G401.6 (cell line): Measurements from ENCODE around the gene GLRA1.
"Not testable (repeated sequence)": the region's sequence is repeated elsewhere in the genome, so short reads cannot be mapped to it uniquely, and the experiment has no call there.

ENCODE experiments used
- FAIRE-seq: peaks from 2 replicates; lab custom pipeline; 2012; peaks lifted over from hg19 to GRCh38; lab: Jason Lieb, UNC

GLRA1 gene

DNA sequence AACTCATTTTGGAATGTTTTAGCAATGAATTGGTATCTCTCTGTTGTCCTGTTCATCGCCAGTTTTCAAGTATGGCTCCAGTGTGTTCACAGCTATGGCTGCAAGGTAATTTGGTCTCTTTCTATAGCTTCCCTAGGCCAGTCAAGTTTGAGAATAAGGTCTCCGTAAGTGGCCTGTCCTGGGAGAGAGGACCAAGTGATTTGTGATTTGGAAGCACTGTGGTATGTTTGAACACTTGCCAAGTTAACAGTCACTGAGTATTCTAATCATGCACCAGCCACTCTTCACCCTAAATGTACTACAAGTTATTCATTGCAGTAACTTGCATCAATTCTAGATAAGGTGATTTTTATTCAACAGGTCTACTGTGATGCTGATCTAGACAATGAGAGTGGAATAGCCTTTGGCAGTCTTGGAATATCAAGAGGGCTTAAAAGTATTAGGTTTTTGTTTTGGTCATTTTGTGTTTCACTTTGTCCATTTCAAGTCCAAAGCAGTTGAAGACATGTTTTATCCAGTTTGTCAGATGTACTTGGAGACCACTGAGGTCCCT is 111.8 kb downstream of the GLRA1 start:
- FAIRE-seq: no peak

- FAIRE-seq: no peak
These were observed 112.9 kb downstream of the GLRA1 start for GRCh38 chr5:151811593-151812321.

- FAIRE-seq: no peak
These were observed 113.8 kb downstream of the GLRA1 start for GRCh38 chr5:151810897-151811296.

DNA sequence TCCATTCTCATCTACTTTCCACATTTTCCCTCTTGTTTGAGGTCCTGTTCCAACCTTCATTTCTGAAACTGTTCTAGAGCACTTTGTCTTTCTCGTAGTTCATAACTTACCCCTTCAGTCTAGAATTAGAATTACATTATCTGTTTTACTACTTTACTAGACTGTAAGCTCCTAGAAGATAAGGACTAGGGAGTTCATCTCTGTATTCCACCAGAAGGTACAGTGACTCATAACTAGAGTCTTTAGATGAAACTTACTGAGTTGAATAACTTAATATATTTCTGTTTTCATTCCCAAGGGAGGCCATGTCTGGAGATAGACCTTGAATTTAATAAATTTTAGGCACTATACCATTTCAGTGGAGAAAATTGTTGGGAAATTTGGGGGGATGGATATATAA is 114.2 kb downstream of the GLRA1 start:
- FAIRE-seq: no peak

- FAIRE-seq: no peak
These were observed 116.0 kb downstream of the GLRA1 start for GRCh38 chr5:151808451-151809169.

DNA sequence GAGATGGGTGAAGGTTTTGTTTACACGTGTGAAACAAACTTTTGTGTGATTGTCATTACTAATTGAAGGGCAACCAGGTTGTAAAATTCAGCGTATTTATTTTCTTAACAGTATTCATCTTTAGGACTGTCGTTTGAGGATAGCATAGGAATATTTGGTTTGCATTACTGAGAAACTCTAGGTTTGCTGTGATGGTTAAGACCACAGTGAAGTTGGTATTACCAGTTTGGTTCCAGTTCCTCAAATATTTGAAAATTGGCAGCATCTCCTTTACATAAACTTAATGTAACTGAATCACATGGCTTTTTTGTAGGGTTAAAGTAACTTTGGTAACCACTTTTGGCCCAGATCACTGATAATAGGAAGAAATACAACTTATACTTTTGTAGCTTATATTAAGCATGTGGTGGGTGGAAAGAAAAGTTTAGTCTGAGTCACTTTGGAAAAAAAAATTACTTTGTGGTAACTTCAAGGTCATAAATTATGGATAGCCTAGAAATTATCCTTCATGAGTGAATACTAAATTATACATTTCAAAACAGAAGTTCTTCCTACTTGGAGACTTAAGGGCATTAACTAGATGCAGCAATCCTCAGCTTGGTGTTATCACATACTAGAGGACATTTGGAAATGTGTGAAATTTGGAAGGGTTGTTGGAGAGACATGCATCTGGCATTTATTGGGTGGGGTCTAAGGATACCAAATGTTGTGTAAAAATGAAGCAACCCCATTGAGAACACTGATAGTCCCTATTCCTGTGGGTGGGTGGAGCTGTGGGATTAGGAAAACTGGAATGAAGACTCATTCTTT is 119.0 kb downstream of the GLRA1 start:
- FAIRE-seq: peak; percentile 19

GRCh38 chr5:151800532-151800931 is 124.1 kb downstream of the GLRA1 start:
- FAIRE-seq: no peak

- no peak for FAIRE-seq
These were observed 125.2 kb downstream of the GLRA1 start for GRCh38 chr5:151799407-151799806.

GRCh38 chr5:151798674-151799073 is 126.0 kb downstream of the GLRA1 start:
- no peak for FAIRE-seq

- no peak for FAIRE-seq
These were observed 129.2 kb downstream of the GLRA1 start for GRCh38 chr5:151795426-151795825.

GRCh38 chr5:151793358-151793757 is 131.3 kb downstream of the GLRA1 start:
- FAIRE-seq: no peak

DNA sequence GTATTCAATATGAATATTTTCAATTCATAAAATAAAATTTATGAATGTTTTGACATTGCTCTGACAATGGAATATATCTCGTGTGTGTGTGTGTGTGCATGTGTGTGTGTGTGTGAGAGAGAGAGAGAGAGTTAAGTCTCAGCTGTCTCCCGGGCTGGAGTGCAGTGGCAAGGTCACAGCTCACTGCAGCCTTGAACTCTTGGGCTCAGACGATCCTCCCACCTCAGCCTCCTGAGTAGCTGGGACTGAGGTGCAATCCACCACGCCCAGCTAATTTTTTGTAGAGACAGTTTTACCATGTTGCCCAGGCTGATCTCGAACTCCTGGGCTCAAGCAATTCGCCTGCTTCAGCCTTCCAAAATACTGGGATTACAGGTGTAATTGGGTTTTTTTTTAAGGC is 136.8 kb downstream of the GLRA1 start:
- FAIRE-seq: no peak

DNA sequence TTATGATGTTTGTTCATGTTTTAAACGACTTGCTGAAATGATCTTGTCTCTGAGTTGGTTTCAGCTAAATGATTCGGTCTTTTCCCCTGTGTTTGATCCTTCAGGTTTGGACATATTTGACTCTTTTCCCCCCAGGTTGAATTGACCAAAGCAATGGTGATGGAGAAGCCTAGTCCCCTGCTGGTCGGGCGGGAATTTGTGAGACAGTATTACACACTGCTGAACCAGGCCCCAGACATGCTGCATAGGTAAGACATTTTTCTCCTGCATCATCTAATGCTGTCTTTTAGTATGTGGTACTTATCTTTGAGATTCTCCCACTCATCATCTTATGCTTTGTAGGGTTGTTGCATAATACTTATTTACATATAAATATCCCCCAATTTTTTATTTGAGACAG is 138.2 kb downstream of the GLRA1 start:
- FAIRE-seq: no peak

DNA sequence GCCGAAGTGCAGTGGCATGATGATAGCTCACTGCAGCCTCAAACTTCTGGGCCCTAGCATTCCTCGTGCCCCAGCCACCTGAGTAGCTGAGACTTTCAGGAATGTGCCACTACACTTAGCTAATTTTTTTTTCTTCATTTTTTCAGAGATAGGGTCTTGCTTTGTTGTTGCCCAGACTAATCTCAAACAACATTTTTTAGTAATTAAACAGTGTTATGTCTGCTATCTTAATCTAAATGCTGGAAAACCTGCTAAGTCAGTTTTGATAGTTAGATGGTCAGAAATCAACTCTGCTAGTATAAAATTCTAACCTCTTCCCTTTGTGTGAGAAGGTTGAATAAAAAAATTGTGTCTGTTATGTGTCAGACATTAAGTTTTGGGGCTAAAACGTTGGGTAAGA is 140.5 kb downstream of the GLRA1 start:
- FAIRE-seq: no peak

- FAIRE-seq: not testable (repeated sequence)
These were observed 141.0 kb downstream of the GLRA1 start for GRCh38 chr5:151783664-151784063.

- no peak for FAIRE-seq
These were observed 143.4 kb downstream of the GLRA1 start for GRCh38 chr5:151781201-151781600.

- no peak for FAIRE-seq
These were observed 144.3 kb downstream of the GLRA1 start for GRCh38 chr5:151780348-151780747.

DNA sequence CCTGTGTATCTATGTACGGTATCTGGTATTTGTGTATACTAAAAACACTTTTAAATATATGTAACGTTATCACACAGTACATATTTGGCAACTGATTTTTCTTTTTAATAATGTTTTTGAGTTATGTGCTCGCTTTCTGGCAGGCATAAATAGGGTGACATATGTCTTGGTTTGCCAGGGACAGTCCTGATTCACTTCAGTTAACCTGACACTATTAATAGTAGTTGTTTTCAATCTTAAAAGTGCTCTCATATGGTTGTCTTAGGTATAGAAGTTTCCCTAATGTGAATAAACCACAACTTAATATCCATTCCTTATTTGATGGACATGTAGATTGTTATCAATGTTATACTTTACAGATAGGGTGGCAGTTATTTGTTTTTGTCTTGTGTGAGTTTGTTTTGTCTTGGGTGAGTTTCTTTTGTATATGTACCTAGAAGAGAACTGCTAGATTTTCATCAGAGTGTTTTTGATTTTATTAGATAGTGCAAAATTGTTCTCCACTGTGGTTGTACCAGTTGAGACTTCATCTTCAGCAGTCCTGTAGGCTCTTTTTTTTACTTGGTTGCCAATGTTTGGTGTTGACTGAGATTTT is 145.0 kb downstream of the GLRA1 start:
- peak; percentile 11 for FAIRE-seq

DNA sequence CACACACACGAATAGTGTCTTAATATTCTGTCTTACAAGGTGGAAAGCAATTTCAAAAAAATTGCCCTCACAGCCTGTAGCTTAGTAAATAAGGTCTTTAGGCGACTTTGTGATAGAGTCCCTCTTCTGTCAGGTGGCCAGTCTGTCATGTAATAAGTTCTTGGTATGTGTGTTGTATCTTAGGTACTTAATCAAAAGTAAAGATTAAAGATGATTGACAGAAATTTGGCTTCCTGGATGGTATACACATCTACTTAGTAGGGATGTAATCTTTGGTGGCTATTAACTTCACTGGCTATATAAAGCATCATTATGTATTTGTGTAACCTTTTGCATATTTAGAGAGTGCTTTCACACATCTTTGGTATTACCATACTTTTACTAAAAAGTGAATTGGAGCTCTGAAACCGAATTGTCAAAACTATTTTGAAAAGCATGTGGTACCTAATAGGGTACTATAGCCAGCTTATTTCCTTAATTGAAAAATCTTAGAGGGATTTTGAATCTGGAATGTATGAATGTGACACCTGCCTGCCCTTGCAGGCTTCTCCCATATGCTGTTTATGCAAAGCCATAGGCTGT is 149.5 kb downstream of the GLRA1 start:
- no peak for FAIRE-seq

DNA sequence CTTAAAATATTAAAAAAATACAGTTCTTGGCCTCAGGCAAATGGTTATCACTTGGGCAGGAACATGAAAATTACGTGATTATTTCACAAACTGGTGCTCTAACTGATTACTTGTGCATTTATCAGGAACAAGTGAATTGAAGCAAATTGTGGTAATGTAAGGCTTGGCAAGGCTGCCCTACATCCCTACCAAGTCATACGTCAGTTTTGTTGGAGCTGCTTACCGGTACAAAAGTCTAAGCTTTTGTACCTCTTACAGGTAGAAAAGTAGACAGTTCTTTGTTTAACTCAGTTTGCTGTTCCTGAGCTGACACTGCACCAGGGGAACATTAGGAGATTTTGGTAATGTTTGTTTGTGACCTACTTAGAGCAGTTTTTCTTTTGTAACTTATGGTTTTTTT is 150.7 kb downstream of the GLRA1 start:
- no peak for FAIRE-seq

- FAIRE-seq: no peak
These were observed 151.6 kb downstream of the GLRA1 start for GRCh38 chr5:151772846-151773561.
